ENCODE data around the gene CD180.
"Not testable (repeated sequence)": the region's sequence is repeated elsewhere in the genome, so short reads cannot be mapped to it uniquely, and the experiment has no call there.

Gene CD180

DNA sequence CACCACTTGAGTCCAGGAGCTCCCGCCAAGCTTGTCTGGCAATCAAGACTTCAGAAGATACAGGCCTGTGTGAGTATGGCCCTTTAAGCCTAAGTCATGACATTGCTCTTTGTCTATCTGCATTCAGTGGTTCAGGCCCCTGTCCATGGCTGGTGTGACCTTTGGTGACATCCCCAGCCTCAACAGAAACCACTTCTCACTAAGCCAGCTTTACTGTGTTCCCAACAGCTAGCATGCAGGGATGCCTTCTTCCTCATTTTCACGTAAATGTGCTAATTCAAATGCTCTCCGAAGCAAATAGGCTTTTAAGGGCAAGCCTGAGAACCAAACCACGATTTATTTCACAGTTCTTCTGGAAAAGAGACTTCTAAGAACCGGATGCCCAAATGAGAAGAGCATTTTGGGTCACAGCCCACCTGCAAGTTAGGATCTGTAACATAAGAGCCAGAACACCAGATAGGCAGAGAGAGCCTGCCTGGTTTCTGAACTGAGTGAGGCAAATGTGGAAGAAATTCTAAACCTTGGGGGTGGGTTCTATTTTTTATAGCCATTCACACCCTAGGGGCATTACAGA lies 14.9 kb downstream of the CD180 start:
- Histone ChIP-seq H3K36me3 (ENCODE audit: control insufficient read depth, insufficient read depth, low read length) (no peaks in the 10 kb centered on the region), H3K9me3 (ENCODE audit: control insufficient read depth, low read length) (peaks cover 5% of the 10 kb centered on the region), H3K4me1 (ENCODE audit: control insufficient read depth, insufficient read depth, low read length, poor library complexity, severe bottlenecking) (peaks cover 26% of the 10 kb centered on the region), H3K27me3 (replicated peaks; ENCODE audit: control insufficient read depth, insufficient read depth, low read length, poor library complexity, severe bottlenecking) (no peaks in the 10 kb centered on the region), H3K27ac (ENCODE audit: insufficient read depth, low read length, poor library complexity, severe bottlenecking) (peak overlapping the region; percentile 41), H3K4me3 (ENCODE audit: insufficient read depth, low read depth, low read length, poor library complexity, severe bottlenecking) (no peak overlapping the region)
- DNase-seq, result no peak

DNA sequence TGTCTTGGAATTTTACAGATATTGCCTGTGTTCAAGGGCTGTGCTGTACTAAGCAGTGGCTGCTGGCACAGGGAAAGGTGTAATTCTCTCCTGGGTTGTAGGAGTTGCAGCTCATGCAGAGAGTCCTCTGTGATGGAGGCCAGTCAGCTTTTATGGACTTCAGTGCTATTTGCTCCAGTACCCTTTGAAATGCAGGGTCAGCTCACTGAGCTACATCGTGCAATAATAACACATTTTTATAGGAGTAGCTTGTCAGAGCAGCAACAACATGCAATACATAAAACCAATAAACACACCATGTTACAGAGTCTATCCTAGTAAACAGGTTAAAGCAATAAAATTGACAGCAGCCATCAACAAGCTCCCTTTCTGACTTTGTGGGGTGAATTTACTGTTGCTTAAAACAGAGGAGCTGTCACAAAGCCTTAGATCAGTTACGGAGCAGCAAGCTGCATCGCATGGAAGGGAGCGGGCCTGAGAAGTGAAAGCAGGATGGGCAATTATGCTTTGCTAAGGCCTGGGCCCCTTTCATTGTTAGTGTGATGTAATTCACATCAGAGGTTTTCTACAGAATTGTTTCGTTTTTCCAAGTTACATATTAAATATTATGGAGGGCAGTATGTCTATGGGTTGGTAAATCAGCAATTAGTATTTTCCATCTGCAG lies 16.8 kb downstream of the CD180 start:
- Histone ChIP-seq H3K9me3 (ENCODE audit: control insufficient read depth, low read length) (peaks cover 6% of the 10 kb centered on the region), H3K4me3 (ENCODE audit: insufficient read depth, low read depth, low read length, poor library complexity, severe bottlenecking) (no peak overlapping the region), H3K36me3 (ENCODE audit: control insufficient read depth, insufficient read depth, low read length) (no peaks in the 10 kb centered on the region), H3K4me1 (ENCODE audit: control insufficient read depth, insufficient read depth, low read length, poor library complexity, severe bottlenecking) (peaks cover 22% of the 10 kb centered on the region), H3K27ac (ENCODE audit: insufficient read depth, low read length, poor library complexity, severe bottlenecking) (no peak overlapping the region), H3K27me3 (replicated peaks; ENCODE audit: control insufficient read depth, insufficient read depth, low read length, poor library complexity, severe bottlenecking) (no peaks in the 10 kb centered on the region)
- no peak for DNase-seq

DNA sequence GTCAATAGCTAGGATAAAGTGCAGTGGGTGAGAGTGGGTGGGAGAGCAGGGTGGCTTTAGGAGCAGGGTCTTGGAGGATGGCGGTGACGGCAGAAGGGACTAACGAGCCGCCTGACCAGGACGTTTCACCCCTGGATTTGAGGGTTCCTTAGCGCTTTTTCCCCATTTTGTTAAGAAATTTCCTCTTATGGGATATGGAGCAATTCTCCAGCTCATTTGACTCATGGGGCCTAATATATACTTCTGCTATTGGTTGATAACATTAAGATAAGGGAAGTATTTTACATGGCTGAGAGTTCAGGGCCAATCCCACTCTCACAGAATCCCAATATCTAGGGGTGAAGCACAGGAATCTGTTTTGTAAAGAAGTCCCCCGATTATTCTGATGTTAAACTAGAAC lies 17.6 kb downstream of the CD180 start:
- Histone ChIP-seq H3K4me1 (ENCODE audit: control insufficient read depth, insufficient read depth, low read length, poor library complexity, severe bottlenecking) (peaks cover 22% of the 10 kb centered on the region), H3K9me3 (ENCODE audit: control insufficient read depth, low read length) (peaks cover 6% of the 10 kb centered on the region), H3K4me3 (ENCODE audit: insufficient read depth, low read depth, low read length, poor library complexity, severe bottlenecking) (no peak overlapping the region), H3K27ac (ENCODE audit: insufficient read depth, low read length, poor library complexity, severe bottlenecking) (no peak overlapping the region), H3K27me3 (replicated peaks; ENCODE audit: control insufficient read depth, insufficient read depth, low read length, poor library complexity, severe bottlenecking) (no peaks in the 10 kb centered on the region), H3K36me3 (ENCODE audit: control insufficient read depth, insufficient read depth, low read length) (no peaks in the 10 kb centered on the region)
- DNase-seq, result no peak

- Histone ChIP-seq H3K27me3 (replicated peaks; ENCODE audit: control insufficient read depth, insufficient read depth, low read length, poor library complexity, severe bottlenecking) (no peaks in the 10 kb centered on the region), H3K4me1 (ENCODE audit: control insufficient read depth, insufficient read depth, low read length, poor library complexity, severe bottlenecking) (peaks cover 22% of the 10 kb centered on the region), H3K27ac (ENCODE audit: insufficient read depth, low read length, poor library complexity, severe bottlenecking) (no peak overlapping the region), H3K36me3 (ENCODE audit: control insufficient read depth, insufficient read depth, low read length) (no peaks in the 10 kb centered on the region), H3K9me3 (ENCODE audit: control insufficient read depth, low read length) (peaks cover 6% of the 10 kb centered on the region), H3K4me3 (ENCODE audit: insufficient read depth, low read depth, low read length, poor library complexity, severe bottlenecking) (no peak overlapping the region)
- no peak for DNase-seq
Observed at GRCh38 chr5:67178085-67178484, 18.5 kb downstream of the CD180 start.

DNA sequence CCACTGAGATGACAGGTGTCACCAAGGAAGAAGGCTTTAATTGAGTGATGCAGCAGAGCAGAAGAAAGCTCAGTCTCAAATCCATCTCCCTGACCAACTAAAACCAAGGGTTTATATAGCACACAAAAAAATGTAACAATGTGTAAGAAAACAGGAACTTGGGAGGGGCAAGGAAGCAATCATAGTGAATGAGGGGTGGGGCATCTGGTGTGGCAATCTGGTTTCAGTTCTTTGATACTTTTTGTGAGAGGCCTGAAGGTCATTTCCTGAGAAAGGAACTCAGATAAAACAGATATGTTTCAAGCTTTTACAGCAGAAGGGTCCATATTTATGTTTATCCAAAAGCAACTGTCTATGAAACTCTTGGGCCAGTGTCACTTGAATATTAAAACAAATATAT lies 19.7 kb downstream of the CD180 start:
- Histone ChIP-seq H3K27me3 (replicated peaks; ENCODE audit: control insufficient read depth, insufficient read depth, low read length, poor library complexity, severe bottlenecking) (no peaks in the 10 kb centered on the region), H3K27ac (ENCODE audit: insufficient read depth, low read length, poor library complexity, severe bottlenecking) (no peak overlapping the region), H3K9me3 (ENCODE audit: control insufficient read depth, low read length) (peaks cover 6% of the 10 kb centered on the region), H3K4me1 (ENCODE audit: control insufficient read depth, insufficient read depth, low read length, poor library complexity, severe bottlenecking) (peaks cover 12% of the 10 kb centered on the region), H3K36me3 (ENCODE audit: control insufficient read depth, insufficient read depth, low read length) (no peaks in the 10 kb centered on the region), H3K4me3 (ENCODE audit: insufficient read depth, low read depth, low read length, poor library complexity, severe bottlenecking) (no peak overlapping the region)
- no peak for DNase-seq

- DNase-seq, result no peak
- peaks cover 6% of the 10 kb centered on the region for H3K9me3 ChIP-seq (ENCODE audit: control insufficient read depth, low read length)
- H3K27me3 ChIP-seq (replicated peaks; ENCODE audit: control insufficient read depth, insufficient read depth, low read length, poor library complexity, severe bottlenecking), result no peaks in the 10 kb centered on the region
- no peak overlapping the region for H3K27ac ChIP-seq (ENCODE audit: insufficient read depth, low read length, poor library complexity, severe bottlenecking)
- H3K4me3 ChIP-seq (ENCODE audit: insufficient read depth, low read depth, low read length, poor library complexity, severe bottlenecking), result no peak overlapping the region
- H3K36me3 ChIP-seq (ENCODE audit: control insufficient read depth, insufficient read depth, low read length), result no peaks in the 10 kb centered on the region
- H3K4me1 ChIP-seq (ENCODE audit: control insufficient read depth, insufficient read depth, low read length, poor library complexity, severe bottlenecking), result peaks cover 4% of the 10 kb centered on the region
Observed at GRCh38 chr5:67173959-67174358, 22.6 kb downstream of the CD180 start.

DNA sequence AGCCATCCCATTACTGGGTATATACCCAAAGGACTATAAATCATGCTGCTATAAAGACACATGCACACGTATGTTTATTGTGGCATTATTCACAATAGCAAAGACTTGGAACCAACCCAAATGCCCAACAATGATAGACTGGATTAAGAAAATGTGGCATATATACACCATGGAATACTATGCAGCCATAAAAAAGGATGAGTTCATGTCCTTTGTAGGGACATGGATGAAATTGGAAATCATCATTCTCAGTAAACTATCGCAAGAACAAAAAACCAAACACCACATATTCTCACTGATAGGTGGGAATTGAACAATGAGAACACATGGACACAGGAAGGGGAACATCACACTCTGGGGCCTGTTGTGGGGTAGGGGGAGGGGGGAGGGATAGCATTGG lies 23.2 kb downstream of the CD180 start:
- H3K9me3 ChIP-seq (ENCODE audit: control insufficient read depth, low read length); H3K4me1 ChIP-seq (ENCODE audit: control insufficient read depth, insufficient read depth, low read length, poor library complexity, severe bottlenecking); DNase-seq; H3K27me3 ChIP-seq (replicated peaks; ENCODE audit: control insufficient read depth, insufficient read depth, low read length, poor library complexity, severe bottlenecking); H3K4me3 ChIP-seq (ENCODE audit: insufficient read depth, low read depth, low read length, poor library complexity, severe bottlenecking); H3K27ac ChIP-seq (ENCODE audit: insufficient read depth, low read length, poor library complexity, severe bottlenecking); H3K36me3 ChIP-seq (ENCODE audit: control insufficient read depth, insufficient read depth, low read length): not testable (repeated sequence)

- no peak for DNase-seq
- Histone ChIP-seq H3K4me1 (ENCODE audit: control insufficient read depth, insufficient read depth, low read length, poor library complexity, severe bottlenecking) (peaks cover 15% of the 10 kb centered on the region), H3K27me3 (replicated peaks; ENCODE audit: control insufficient read depth, insufficient read depth, low read length, poor library complexity, severe bottlenecking) (no peaks in the 10 kb centered on the region), H3K4me3 (ENCODE audit: insufficient read depth, low read depth, low read length, poor library complexity, severe bottlenecking) (no peak overlapping the region), H3K27ac (ENCODE audit: insufficient read depth, low read length, poor library complexity, severe bottlenecking) (no peak overlapping the region), H3K36me3 (ENCODE audit: control insufficient read depth, insufficient read depth, low read length) (no peaks in the 10 kb centered on the region), H3K9me3 (ENCODE audit: control insufficient read depth, low read length) (no peaks in the 10 kb centered on the region)
Observed at GRCh38 chr5:67170767-67171166, 25.8 kb downstream of the CD180 start.

- Histone ChIP-seq H3K36me3 (ENCODE audit: control insufficient read depth, insufficient read depth, low read length) (peaks cover 7% of the 10 kb centered on the region), H3K27ac (ENCODE audit: insufficient read depth, low read length, poor library complexity, severe bottlenecking) (peak overlapping the region; percentile 85), H3K4me3 (ENCODE audit: insufficient read depth, low read depth, low read length, poor library complexity, severe bottlenecking) (no peak overlapping the region), H3K27me3 (replicated peaks; ENCODE audit: control insufficient read depth, insufficient read depth, low read length, poor library complexity, severe bottlenecking) (no peaks in the 10 kb centered on the region), H3K9me3 (ENCODE audit: control insufficient read depth, low read length) (no peaks in the 10 kb centered on the region), H3K4me1 (ENCODE audit: control insufficient read depth, insufficient read depth, low read length, poor library complexity, severe bottlenecking) (peaks cover 41% of the 10 kb centered on the region)
- DNase-seq, result no peak
Observed at GRCh38 chr5:67168069-67168468, 28.5 kb downstream of the CD180 start.

DNA sequence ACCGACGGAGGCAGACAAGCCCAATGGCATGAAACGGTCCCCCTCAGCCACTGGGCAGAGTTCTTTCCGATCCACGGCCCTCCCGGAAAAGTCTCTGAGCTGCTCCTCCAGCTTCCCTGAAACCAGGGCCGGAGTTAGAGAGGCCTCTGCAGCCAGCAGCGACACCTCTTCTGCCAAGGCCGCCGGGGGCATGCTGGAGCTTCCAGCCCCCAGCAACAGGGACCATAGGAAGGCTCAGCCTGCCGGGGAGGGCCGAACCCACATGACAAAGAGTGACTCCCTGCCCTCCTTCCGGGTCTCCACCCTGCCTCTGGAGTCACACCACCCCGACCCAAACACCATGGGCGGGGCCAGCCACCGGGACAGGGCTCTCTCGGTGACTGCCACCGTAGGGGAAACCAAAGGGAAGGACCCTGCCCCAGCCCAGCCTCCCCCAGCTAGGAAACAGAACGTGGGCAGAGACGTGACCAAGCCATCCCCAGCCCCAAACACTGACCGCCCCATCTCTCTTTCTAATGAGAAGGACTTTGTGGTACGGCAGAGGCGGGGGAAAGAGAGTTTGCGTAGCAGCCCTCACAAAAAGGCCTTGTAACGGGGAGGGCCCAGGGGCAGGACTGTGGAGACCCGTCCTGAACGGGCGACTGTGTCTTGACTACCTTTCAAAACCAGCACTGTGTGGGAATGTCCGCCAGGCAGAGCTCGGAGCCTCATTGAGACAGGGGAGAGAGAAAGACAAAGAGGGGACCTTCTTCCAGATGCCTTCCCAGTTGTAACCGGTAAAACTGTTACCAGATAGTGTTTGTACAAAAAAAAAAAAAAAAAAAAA lies 29.9 kb downstream of the CD180 start:
- peak overlapping the region; percentile 52 for H3K4me3 ChIP-seq (ENCODE audit: insufficient read depth, low read depth, low read length, poor library complexity, severe bottlenecking)

More for the DNA sequence above, 29.9 kb downstream of the CD180 start:
- peaks cover 55% of the 10 kb centered on the region for H3K4me1 ChIP-seq (ENCODE audit: control insufficient read depth, insufficient read depth, low read length, poor library complexity, severe bottlenecking)
- H3K27ac ChIP-seq (ENCODE audit: insufficient read depth, low read length, poor library complexity, severe bottlenecking), result peak overlapping the region; percentile 85
- H3K9me3 ChIP-seq (ENCODE audit: control insufficient read depth, low read length), result no peaks in the 10 kb centered on the region
- peak; percentile 54 to 64 (median 63) for DNase-seq
- peaks cover 7% of the 10 kb centered on the region for H3K36me3 ChIP-seq (ENCODE audit: control insufficient read depth, insufficient read depth, low read length)
- no peaks in the 10 kb centered on the region for H3K27me3 ChIP-seq (replicated peaks; ENCODE audit: control insufficient read depth, insufficient read depth, low read length, poor library complexity, severe bottlenecking)

Data from effector memory CD4-positive, alpha-beta T cell (primary cell).